NT2/D1 (cell line): ENCODE results near the gene SMAD5.

Experiments
- SUZ12 ChIP-seq: IDR thresholded peaks from 2 replicates; pipeline ENCODE4 v1.6.1; 2011; ENCODE audit not compliant: insufficient read length, insufficient read depth; ENCODE audit errors: extremely low read depth
- YY1 ChIP-seq: IDR thresholded peaks from 2 replicates; pipeline ENCODE4 v1.6.1; 2011; ENCODE audit not compliant: insufficient read length, insufficient read depth
- ZNF274 ChIP-seq: IDR thresholded peaks from 2 replicates; pipeline ENCODE4 v1.6.1; 2011; ENCODE audit warnings: mild to moderate bottlenecking, low read depth, low read length

DNA sequence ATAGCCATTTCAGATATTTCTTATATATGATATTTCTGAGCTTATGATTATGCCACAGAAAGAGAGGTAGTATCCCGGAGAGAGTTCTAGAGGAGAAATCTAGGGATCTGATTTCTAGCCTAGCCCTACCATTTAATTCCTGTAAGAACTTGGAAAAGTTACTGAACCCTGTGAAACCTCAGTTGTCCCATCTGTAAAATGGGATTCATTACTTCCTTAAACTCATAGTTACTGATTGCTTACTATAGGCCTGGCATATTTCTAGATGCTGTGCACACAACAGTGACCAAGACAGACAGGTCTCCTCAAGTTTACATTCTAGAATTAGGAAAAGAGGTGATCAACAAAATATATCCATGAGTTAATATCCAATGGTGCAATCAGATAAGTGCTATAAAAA, 30.8 kb upstream of the SMAD5 start:
- TF ChIP-seq YY1, result no peak
- no peak for TF ChIP-seq ZNF274
- TF ChIP-seq SUZ12, result no peak
